ENCODE measurements around the gene RCAN2.

- TF ChIP-seq POLR2A (IDR thresholded peaks at IDR 0.05), result no peak
- no peak for TF ChIP-seq CTCF (IDR thresholded peaks at IDR 0.05)
Observed at GRCh38 chr6:46476301-46476700, 14.9 kb downstream of the RCAN2 start.
